ENCODE data around the gene RARRES1.

RARRES1 gene, protein sequence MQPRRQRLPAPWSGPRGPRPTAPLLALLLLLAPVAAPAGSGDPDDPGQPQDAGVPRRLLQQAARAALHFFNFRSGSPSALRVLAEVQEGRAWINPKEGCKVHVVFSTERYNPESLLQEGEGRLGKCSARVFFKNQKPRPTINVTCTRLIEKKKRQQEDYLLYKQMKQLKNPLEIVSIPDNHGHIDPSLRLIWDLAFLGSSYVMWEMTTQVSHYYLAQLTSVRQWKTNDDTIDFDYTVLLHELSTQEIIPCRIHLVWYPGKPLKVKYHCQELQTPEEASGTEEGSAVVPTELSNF

DNA sequence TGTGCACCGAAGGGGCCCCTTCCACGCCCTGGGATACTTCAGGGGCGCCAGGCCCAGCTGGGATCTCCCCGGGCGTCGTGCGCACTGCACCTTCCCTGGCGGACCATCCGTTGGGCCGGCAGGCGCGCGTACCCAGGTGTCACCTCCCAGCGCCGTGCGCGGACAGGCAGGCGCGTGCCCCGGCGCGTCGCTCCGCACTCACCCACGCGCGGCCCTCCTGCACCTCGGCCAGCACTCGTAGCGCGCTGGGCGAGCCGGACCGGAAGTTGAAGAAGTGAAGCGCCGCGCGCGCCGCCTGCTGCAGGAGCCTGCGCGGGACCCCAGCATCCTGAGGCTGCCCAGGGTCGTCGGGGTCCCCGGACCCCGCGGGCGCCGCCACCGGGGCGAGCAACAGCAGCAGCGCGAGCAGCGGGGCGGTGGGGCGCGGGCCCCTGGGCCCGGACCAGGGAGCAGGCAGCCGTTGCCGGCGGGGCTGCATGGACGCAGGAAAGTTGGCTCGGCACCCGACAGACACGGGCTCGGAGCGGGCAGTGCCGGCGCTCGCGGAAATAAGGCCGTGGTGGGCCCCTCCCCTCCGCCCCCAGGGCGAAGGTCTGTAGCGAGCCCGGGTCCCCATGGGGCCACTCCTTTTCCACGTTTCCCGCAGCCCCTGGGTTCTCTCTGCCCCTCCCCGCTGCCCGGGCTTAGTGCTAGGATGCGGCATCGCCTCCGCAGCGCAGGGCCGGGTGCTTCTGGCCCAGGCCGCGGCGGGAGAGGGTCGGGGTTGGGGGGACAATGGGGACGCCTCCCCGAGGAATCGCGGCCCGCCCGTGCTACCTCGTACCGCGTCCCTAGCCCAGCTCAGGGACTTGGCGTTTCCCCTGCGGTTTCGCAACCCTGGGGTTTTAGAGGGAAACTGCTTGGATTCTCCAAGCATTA, at the start of gene RARRES1:
Gene RARRES1 (minus strand): TSS at position 520 of the 918 bp plus-strand sequence. CDS start 42 bp downstream, at position 478.
- no peak for DNase-seq (ENCODE audit: low read depth)

DNA sequence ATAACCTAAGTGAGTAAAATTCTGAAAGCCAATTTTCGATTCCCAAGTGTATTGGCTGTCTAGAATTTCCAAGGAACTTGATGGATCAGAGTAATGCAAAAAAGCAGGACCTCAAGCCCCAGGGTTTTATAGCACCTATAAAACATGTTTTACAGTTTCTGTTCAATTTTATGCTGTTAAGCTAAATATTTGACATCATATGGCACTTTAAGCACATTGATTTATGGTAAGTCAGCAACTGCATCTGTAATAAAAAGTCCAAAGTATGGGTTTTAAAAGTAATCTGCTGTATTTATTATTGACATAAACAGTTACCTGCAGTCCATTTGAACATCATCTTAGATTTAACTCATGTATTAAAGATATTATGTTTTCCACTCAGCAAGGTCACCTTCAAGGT, 49.6 kb upstream of the RARRES1 start:
- DNase-seq (ENCODE audit: low read depth) = no peak

DNA sequence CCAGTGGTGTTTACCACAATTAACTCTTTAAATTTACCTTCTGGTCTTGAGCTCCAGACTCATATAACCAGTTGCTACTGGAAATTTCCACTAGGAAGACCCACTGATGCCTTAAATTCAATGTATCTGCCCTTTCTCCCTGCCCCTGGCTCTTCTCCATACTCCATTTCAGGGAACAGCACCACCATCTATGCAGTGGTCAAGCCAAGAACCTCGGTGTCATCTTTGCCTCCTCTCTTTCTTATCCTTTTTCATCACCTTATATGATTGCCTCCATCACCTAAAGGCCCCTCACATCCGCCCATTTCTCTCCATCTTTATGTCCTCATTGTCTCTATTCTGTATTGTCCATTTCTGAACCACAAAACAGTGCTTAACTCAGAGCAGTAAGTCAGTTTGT, 48.9 kb upstream of the RARRES1 start:
- no peak for DNase-seq (ENCODE audit: low read depth)

DNA sequence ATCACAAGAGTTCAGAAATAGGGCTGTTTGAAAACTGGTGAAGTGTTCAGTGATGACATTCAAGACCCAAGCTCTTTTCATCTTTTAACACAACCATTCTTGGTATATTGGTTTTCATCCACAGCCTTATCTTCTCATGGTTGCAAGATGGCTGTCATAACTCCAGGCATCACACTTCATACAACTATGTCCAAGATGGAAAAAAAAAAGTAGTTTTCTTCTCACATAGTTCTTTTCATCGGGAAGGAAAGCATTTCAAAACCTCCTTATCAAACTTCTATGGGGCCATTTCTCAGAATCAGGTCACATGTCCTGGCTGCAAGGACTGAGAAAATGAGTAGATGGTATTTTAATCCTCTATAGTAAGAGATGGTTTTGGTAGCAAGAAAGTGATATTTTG, 48.5 kb upstream of the RARRES1 start:
- DNase-seq (ENCODE audit: low read depth) = no peak

DNA sequence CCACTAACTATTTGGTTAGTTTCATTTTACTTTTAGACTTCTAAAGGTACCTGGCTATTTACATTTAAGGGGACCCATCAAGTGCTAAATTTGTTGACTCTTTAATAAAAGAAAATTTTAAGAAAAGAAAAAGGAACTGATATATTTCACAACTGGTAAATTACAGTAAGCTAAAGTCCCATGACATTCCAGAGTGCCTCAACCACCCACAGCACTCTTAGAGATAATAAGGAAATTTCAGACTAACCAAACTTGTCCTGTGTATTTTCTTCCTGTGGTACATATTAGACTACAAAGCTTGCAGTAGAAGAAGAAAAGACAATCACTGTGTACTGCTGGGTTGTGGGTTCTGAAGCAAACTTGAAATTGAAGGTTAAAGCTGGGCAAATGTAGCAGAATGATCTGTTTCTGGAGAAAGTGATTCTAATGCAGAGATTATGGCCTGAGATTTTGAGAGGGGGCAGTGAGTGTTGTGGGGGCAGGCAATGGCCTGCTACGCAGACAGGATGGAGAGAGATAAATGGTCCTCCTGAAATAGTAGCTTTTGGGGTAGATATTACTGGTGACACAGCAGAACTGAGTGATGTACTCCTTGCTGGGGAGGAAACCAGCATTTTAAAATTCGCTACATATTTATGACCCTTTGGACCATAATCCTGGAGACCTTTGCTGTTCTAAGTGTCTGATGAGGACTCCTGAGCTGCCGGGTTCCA, 45.1 kb upstream of the RARRES1 start:
- no peak for DNase-seq (ENCODE audit: low read depth)

DNA sequence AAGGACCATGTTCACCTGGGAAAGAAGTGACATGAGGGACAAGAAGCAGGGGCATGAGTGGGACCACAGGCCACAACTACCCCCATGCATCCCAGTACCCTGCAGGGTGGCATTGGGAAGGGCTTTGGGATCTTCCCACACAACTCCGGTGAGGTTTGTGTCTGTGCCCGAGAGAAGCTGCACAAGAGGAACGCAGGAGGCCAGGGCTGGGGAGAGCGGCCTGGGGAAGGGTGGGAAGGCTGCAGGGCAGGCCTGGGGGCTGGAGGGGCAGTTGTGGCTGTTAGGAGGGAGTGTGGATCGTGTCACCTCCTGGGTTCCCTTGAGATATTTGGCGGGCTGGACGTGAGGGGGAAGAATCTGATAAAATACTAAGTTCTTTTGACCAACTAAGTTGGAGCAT, 44.3 kb upstream of the RARRES1 start:
- DNase-seq (ENCODE audit: low read depth) = no peak

DNA sequence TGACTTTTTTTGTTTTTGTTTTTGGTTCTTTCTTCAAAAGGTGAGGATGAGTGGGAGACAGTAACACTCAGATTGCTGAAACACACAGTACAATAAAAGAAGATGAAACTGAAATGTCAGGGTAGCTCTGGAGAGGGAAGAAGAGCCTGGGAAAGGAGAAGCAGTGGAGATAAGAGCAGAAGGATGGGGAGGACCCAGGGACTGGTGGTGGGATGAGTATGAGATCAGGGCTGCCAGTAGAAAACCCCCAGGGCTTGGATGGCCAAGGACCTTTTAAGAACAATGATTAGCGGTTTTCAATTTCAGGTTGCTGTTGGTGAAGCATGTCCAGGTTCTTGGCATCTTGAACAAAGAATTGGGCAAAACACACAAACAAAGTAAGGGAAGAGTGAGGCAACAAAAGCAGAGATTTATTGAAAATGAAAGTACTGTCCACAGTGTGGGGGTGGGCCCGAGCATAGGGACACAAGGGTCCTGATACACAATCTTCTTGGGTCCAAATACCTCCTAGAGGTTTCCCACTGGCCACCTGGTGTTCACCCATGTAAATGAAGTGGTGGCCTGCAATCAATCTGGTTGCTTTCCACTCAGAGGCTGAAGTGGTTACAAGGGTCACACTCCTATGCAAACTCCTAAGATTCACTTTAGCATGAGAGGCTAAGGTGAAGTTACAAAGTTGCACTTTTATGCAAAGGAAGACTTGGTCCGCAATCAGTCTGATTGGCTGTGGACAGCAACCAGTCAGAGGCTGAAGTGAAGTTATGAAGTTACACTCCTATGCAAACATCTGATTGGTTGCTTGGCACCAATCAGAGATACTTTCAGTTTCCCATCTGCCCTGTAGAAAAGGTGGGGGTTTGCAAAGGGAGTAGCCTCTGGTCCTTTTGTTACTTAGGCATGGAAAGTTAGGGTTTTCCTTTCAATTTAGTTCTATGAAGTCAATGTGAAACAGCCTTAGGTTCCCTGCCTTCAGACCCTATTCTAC, 43.5 kb upstream of the RARRES1 start:
- DNase-seq (ENCODE audit: low read depth) = no peak

DNA sequence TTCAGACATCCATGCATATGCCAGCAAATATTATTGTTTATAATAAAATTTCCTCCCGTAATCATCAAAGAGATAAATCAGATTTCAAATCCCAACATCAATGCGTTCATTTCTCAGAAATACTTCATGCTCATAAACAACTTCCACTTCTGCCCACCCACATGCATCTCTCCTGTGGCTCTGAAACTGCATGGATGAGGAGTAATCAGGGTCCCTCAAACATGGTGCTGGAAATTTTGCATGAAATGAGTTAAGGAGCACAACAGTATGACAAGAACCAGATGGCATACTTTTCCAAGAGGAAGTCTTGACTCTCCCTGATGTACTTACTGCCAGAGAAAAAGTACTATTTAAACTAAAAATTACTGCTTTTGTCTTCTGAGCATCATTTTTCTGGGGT, 42.7 kb upstream of the RARRES1 start:
- no peak for DNase-seq (ENCODE audit: low read depth)

DNA sequence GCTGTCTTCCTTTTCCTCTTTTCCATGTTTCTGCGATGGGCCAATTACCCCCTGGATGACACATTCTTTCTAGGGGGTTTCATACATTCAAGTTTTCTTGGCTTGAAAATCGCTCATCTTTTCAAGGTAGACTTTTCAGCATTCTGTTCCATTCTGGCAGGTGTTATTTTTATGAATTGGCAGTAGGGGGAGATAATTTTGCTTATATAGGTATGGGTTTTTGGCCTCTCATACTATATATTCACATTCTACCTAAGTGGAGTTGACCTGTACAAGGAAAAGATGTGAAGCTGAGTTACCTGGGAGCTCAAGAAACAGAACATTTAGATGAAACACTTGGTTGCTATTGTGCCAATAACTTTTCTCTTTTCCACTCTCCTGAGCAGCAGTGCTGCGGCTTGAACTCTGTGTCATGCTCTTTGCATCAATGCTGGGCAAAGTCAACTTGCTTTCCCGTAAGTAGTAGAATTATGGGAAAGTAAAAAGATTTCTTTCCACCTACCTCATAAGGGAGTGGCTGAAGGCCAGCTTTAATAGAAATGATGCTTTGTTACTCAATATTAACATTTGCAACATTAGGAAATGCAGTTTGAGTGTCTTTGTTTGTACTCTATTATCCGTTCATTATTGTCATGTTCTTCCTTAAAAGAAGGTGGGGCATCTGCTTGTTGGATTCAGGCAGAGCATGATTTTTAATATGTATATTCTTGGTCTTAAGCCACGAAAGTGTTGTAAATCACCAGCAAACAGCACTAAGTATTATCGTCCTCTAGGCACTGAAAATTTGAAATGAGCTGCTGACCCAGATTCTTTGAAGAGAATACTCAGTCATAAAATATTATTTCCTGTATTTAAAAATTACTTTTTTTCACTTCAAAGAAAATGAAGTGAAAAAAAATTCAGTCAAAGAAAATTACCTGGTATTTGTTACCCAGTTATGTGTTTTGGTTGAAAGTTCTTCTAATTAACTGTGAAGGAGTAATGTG, 41.9 kb upstream of the RARRES1 start:
- DNase-seq (ENCODE audit: low read depth) = no peak

DNA sequence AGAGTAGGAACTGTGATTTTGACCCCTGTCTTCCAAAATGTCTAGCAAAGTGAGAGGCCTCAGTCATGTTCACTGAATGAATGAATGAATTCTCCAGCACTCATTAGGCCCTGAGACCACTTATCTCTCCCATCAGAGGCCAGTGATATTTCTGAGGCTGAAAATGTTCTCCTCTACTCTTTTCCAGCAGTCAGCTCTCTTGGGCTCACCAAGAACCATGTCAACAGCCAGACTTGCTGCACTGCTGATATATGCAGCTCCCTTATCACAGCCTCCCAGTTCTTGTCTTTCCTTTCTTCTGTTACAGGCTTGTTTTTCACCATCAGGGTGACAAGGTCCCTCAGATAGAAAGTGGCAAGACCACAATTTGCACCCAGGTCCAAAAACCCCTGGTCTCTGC, 40.9 kb upstream of the RARRES1 start:
- DNase-seq (ENCODE audit: low read depth) = no peak

DNA sequence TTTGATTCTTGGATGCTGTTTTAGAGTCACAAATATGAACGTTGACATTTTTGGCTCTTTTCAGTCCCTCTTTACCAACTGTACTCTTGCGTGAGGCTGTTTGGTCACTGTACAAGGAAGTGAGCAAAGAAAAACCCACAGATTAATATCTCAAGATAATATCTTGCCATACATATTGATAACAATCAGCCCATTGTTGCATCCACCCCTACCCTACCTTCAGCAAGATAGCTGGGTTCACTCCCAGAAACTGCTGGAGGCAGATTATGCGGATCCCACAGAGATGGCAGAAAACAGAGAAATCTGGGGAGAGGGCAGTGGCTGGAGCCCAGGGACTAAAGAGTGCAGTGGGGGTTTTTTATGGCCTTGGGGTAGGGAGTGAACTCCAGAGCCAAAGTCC, 39.7 kb upstream of the RARRES1 start:
- no peak for DNase-seq (ENCODE audit: low read depth)

DNA sequence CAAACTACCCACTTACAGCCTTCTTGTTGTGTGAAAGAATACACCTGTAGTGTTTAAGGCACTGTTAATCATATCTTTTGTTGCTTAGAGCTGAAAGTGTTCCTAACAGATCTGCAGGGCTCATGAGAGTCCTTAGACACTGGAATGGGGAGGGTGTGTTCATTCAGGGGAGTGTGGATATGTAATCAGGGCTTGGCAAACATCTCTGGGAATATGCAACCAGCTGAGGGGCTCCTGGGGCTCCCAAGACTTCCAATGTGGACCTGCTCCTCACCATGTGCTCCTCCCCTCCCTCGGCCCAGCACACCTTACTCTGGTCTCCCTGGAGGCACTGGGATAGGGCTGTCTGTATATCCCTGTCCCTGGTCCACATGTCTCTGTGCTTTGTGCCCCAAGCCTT, 39.3 kb upstream of the RARRES1 start:
- no peak for DNase-seq (ENCODE audit: low read depth)

DNA sequence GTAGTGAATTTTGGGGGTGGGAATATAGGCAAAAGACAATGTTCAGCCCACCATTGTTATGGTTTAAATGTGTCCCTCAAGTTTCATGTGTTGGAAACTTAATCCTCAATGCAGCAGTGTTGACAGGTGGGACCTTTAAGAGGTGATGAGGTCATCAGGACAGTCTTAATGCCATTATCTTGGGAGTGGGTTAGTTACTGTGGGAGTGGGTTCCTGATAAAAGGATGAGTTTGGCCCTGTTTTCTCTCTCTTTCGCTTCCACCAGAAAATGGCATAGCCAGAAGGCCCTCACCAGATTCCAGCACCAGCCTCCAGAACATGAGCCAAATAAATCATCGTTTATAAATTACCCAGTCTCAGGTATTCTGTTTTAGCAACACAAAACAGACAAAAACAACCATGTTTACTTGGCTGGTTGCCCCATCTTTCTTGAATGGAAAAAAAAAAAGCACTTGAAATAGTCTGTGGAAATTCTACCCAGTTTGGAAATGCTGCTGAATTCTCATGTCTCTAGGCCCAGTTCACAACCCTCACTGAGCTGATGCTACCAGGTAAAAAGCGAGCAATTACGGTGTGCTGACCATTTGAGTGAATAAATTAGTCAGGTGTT, 38.6 kb upstream of the RARRES1 start:
- DNase-seq (ENCODE audit: low read depth) = no peak

DNA sequence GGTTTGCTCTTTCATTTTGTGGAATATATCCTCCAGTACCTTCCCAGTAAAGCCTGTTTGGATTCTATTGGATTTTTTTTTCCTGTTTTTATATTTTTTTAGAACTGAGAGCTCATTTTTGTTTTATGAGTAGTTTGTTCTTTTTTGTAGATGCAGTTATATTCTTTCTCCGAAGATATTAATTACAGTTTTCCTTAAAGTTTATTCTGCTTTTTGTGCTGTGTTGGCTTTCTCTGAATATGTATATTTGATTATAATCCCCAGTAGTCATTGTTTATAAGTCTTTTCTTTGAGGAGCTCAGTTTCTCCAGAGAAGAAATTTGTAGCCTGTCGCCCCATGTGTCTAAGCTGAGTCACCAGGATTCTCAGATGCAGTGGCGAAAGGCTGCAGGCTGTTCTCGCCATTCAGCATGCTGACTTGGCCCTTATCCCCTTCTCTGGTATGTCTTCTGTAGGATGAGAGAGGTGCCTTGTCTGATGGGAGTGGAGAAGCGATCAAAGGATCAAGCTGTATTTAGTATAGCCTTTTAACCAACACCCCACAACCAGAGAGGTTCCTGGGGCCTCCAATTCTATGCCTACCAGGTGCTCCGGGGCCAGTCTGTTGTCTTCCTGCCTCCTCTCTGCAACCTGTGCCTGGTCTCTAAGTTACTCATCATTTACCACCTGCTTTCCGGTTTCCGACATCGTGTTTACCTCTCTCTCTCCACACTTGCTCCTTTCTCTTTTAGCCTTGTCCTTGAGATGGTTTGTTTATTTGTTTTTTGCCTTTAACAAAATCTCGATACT, 37.9 kb upstream of the RARRES1 start:
- no peak for DNase-seq (ENCODE audit: low read depth)

DNA sequence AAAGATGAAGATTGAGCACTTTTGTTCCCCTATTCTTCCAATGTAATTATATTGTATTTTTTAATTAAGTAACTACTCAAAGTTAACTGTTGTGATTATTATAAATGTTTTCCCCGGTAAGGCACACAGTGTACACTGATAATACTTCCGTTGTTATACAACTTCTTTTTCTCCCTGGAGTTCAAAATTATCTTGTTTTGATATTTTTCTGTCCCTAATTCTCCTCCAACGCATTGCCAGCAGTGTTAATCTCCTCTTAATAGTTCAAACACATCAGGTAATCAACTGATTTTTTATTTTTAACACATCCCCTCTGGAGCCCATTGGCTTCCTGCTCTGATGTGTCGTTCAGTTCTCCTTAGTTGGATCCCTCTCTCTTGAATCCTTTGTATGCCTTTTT, 37.3 kb upstream of the RARRES1 start:
- no peak for DNase-seq (ENCODE audit: low read depth)

DNA sequence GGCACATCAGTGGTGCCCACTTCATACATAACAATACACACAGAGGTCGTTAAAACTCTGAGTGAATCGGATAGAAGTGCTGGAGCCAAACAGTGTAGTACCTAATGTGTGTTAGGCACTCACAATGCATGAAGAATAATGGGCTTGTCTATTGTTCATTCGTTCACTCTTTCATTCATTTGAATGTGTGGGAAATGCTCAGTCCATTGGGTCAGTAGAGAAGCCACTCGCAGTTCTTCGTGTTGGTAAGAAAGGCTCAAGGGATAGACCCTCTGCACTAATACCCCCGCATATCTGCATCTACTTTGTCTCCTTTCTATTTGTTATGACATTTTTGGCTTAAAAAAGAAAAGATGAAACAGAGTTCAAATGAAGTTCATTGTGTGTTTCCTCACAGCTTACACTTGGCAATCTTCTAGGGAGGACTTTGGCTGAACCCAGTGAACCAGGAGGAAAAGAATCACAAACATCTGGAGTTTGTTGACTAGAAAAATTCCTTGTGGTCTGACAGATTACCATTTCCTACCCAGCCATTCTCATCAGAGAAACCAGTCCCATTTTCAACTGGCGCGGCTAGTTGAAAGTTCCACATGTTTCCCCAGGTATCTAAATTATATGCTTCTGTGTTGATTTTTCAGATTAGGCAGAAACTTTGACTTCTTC, 36.8 kb upstream of the RARRES1 start:
- no peak for DNase-seq (ENCODE audit: low read depth)

DNA sequence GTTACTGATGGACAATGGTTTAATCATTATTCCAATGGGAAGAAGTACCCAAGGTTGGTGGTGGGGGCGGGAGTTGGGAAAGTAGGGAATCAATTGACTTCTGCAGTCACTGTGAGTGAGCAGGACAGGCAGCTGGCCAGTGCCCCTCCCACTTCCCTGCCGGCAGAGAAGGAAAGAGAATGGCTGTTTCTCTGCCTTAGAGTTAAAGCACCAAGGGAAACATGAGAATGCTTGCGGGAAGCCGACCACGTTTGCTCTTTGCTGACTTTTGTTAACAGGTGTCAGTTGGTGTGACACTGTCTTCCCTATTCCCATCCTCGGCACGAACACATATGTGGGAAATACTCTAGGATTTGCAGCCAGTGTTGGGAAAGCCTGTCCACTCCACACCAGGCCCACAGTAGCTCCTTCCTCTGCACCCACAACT, 36.1 kb upstream of the RARRES1 start:
- no peak for DNase-seq (ENCODE audit: low read depth)

DNA sequence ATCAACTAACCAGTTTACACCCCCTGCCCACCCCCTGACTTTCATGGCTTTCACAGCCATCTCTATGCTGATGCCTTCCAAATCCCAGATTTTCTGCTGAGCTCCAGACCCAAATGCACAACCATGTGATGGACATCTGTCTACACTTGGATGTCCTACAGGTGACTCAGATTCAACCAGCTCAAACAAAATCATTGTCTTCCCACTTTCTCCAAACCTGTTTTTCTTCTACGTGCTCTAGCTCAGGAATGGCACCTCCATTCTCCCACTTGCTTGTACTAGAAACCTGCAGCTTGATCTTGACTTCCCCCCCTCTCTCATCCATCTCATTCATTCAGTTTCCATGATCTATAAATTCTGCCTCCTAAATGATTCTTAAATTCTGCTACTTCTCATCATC, 34.1 kb upstream of the RARRES1 start:
- no peak for DNase-seq (ENCODE audit: low read depth)

Data from stimulated activated CD8-positive, alpha-beta memory T cell treated with anti-CD3 and anti-CD28 coated beads, Interleukin-12 subunit alpha, Interleukin-12 subunit beta, amount 100 ng/mL, for 4 hours (primary cell).